Measurements from ENCODE around the gene NBAS.
"Not testable (repeated sequence)": the region's sequence is repeated elsewhere in the genome, so short reads cannot be mapped to it uniquely, and the experiment has no call there.

NBAS gene

GRCh38 chr2:15559379-15560139, 1.6 kb downstream of the NBAS start:
- no peak for DNase-seq

DNA sequence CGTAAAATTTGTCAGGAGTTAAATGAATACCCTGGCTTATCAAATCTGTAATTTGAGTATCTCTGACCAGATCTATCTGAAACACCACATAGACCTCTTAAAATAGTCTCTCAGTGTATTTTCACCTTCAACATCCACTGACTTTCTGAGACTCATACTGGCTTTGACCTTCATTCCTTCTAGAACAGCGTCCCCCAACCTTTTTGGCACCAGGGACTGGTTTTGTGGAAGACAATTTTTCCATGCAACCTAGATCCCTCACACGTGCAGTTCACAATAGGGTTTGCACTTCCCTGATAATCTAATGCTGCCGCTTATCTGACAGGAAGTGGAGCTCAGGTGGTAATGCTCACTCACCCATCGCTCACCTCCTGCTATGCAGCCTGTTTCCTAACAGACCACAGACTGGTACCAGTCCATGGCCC, 3.2 kb downstream of the NBAS start:
- no peak for DNase-seq

GRCh38 chr2:15556311-15556930, 4.7 kb downstream of the NBAS start:
- no peak for DNase-seq

DNA sequence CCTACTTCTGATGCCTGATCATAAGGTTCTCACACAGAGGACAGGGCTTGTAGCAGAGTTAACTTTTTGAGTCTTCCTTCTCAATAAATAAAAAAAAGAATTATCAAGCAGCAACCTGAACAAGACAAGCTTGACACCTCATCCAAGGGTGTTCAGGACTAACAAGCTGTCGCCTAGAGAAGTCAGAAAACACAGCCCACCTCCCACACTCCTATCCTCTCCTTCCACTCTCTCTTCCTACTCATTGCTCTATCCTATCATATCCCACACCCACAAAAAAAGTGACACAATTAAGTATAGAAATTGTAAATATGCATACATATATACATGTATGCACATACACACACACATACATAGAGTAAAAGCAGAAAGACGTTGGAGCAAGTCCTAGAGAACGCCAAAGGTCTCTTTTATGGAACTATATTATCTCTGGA, 5.4 kb downstream of the NBAS start:
- DNase-seq = no peak

GRCh38 chr2:15554525-15555218, 6.5 kb downstream of the NBAS start:
- DNase-seq = peak; percentile 46

DNA sequence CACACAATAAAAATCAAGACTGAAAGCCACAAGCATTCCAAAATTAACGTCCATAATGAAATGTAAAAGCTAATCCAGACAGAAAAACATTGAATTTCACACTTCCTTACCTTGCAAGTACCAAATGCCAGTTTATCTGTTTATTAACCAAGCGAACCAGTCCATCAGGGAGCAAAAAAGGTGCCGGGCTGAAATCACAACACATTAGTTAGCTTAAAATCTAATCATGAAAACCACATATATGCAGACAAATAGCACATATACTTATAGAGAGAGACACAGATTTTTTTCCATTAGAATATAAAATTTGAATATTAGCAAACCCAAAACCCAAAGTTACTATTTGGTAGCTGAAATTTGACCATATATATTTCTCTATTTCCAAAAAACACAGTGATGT, 7.2 kb downstream of the NBAS start:
- no peak for DNase-seq

GRCh38 chr2:15553519-15553918, 7.6 kb downstream of the NBAS start:
- no peak for DNase-seq

DNA sequence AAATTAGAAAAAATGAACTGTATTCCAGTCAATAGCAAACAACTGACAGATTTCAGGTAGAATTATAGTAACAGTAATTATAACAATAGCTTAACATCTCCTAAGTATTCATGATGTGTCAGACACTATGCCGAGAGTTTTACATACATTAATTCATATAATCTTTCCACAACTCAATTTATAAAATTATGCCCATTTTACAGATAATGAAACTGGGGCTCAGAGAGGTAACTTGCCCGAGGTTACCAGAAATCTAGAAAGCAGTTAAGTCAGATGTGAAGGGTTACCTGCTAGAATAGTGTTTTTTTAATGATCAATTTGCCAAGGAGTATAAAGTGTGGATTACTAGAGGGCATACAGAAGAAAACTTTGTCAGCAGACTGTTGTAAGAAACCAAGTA, 12.2 kb downstream of the NBAS start:
- DNase-seq = no peak

DNA sequence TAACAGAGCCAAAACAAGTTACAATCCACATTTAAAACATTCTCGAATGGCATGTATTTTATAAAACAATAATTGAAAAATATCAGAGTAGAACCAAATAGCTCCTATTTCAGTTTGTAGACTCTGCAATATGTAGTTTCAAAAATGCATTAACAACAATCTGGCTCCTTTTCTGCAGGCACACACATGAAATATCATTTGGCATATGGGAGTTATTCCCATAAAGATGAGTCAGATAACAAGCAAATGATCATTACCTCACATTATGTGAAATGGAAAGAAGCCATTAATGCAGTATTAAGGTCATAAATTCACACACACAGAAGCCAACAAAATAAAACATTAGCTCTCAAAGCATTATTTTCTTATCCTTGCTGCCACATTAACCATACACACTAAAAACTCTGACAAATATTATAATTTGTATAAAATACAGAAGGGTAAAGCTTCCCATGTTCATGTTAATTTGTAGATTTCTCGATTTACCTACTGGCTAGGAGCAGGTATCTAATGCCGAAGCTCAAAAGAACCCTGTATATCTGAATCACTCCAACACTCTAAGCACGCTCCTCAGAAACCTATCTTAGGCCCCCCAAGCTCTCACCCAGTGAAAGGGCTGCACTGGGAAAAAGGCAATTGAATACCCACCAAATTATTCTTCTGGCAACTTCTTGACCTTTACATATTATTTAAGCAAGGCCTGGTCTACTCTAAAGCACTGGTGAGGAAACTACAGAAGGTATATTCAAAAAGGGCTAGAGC, 13.8 kb downstream of the NBAS start:
- no peak for DNase-seq

DNA sequence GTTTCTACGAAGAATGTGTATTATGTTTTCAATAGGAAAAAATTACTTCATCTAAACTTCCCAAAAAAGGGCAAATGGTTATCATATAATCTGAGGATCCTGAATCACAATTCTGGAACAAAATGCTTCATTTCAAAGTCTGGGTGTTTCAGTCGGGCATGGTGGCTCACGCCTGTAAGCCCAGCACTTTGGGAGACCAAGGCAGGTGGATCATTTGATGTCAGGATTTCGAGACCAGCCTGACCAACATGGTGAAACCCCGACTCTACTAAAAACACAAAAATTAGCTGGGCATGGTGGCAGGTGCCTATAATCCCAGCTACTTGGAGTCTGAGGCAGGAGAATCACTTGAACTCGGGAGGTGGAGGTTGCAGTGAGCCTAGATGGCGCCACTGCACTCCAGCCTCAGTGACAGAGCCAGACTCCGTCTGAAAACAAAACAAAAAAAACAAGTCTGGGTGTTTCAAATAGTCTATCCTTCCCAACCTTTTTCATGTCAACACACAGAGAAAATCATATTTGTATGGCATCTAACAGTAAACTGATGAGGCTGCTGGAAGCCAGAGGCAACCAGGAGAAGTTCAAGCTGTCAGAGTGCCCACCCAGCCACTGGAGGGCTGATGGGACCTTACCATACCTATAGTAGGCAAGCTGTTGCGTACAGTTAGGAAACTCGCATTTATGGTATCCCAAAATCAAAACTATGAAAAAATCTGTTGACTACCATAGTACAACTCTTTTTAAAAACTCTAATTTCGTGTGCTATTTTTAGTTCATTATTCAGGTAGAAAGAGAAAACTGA, 14.6 kb downstream of the NBAS start:
- DNase-seq = no peak

DNA sequence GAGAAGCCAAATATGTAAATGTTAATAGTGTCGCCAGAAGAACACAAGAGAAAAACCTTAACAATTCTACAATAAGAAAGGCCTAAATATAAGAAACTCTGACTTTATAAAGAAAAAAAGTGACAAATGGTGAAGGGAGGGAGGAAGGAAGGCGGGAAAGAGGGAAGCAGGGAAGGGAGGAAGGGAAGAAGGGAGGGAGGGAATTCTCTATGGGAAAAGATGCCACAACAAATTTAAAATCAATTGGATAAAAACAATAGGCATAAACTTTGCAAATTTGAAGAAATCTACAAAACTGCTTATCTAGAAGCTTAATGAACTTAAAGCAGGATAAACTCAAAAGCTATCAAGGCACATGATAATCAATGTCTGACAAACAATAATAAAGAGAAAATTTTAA, 16.9 kb downstream of the NBAS start:
- DNase-seq = no peak

GRCh38 chr2:15543541-15543940, 17.6 kb downstream of the NBAS start:
- no peak for DNase-seq

GRCh38 chr2:15543053-15543452, 18.1 kb downstream of the NBAS start:
- DNase-seq = no peak

GRCh38 chr2:15542269-15542668, 18.9 kb downstream of the NBAS start:
- not testable (repeated sequence) for DNase-seq

DNA sequence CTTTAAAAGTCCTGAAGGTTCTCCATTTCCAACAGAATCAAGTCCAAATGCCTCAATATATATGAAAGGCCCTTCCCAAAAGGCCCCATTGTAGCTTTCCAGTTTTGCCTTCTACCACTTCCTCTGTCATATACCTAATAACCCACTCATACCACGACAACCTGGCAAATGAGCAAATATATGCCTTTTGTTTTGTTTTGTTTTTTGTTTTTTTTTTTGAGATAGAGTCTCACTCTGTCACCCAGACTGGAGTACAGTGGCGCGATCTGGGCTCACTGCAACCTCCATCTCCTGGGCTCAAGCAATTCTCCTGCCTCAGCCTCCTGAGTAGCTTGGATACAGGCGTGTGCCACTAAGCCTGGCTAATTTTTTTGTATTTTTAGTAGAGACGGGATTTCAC, 20.6 kb downstream of the NBAS start:
- not testable (repeated sequence) for DNase-seq

DNA sequence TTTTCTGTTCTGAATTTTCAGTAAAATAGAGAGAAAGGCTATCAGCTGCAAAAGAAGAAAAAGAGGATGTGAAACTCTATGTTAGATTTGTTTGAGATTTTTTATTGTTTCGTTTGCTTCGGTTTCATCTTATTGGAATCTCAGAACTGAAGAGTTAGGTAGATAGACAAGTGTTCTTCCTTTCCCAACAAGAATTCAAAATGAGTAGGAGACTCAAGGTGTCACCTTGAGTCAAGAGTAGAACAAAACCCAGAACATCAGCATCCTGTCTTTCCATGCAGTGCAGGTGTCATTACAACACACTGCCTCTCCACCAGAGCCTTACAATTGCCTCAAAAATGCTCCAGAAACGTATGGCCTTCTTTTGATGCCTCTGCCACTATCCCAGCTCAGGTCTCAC, 21.1 kb downstream of the NBAS start:
- DNase-seq = no peak

- no peak for DNase-seq
Observed at GRCh38 chr2:15538792-15539191, 22.3 kb downstream of the NBAS start.

DNA sequence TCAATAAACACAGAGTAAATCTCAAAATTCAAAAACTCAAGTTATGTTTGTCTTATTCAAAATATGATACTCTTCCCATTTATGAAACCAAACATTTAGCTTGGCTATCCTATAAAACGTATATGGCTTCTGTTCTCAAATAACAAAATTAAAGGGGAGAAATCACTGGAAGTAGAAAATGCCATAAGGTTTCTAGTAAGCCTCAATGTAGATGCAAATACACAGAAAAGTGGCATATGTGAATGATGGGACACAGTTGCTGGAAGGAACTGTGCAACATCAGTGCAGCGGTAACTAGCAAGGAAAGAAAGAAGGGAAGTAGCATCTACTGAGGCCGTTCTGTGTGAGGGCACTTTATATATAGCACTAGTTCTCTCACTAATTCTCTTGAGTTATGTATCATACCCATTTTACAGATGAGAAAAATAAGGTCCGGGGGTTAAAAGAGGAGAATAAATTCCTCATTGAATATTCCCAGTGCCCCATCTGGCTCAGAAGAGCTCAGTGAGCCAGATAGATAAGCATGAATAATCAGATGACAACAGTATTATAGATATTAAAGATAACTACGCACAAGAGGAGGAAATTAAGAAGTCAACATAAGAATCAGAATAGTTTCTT, 27.2 kb downstream of the NBAS start:
- DNase-seq = no peak

GRCh38 chr2:15532996-15533395, 28.1 kb downstream of the NBAS start:
- DNase-seq = no peak

- DNase-seq = no peak
Observed at GRCh38 chr2:15531095-15531854, 29.9 kb downstream of the NBAS start.

Data from fibroblast of skin of scalp (primary cell).